GM19351 (cell line): Measurements from ENCODE around the gene KCTD3.

Source experiments
- ATAC-seq: cut with Tn5 transposase; IDR thresholded peaks from one replicate; pipeline ENCODE4 v1.9.1; 2021; ENCODE audit warnings: mild to moderate bottlenecking, moderate library complexity; ENCODE audit not compliant: unreplicated experiment

KCTD3 gene

GRCh38 chr1:215605011-215605621, 38.0 kb downstream of the KCTD3 start:
- ATAC-seq: no peak

DNA sequence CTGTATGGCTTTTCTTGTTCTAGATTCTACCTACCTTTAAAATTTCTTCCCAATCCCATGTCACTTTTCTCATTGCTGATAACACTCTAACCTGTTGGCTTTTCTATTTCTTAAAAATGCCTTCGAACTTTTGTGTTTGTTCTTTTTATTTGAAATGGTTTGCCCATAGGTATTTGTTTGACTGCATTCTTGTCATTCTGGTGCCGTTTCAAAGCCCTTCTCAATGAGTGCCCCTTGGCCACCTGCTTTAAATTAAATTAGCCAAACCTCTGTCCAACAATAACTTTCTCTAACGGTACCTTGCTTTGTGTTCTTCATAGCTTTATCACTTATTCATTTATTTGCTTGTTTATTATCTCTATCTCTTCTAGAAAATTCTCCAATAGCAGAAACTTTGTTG, 38.9 kb downstream of the KCTD3 start:
- no peak for ATAC-seq

DNA sequence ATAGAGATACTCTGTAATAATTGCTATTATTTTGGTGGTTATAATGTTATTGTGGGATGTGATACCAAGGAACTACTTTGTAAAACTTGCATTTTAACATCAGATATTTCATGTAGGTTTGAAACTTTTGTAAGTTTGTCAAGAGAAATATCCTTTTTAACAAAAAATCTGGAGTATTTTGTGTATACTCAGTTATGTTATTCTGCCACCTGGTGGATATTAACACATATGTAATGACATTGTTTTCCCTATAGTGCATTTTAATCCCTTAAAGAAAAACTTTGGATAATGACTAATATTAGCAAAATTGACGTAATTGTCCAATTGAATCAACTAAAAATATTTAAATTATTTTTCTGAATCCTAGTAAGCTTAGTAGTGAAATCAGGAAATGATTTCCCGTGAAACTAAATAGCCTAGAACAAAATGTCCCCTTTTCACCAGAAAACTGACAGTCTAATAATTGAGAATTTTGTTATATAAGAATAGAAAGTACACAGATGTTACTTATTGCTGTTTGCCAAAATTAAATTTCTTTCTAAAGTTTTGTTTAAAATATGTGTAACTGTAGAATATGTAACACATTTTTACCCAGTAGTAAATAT, 39.6 kb downstream of the KCTD3 start:
- peak; percentile 72 for ATAC-seq

DNA sequence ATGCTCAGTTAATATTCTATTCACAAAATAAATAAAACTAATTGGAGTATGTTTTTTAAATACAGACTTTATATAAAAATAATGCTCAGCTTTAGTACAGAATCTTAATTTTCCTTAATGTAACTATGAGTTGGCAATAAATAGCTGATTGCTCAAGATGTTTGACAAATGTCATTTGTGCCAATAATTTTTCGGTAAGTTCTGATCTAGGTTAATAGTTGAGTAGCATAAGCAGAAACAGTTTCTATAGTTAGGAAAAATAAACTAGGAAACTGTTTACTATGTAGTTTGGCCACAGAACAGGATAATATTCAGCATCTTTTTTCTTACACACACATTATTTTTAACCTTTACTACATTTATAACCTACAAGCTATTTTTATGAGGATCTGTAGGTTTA, 40.3 kb downstream of the KCTD3 start:
- no peak for ATAC-seq

GRCh38 chr1:215608646-215609045, 41.5 kb downstream of the KCTD3 start:
- no peak for ATAC-seq

GRCh38 chr1:215612391-215612790, 45.3 kb downstream of the KCTD3 start:
- no peak for ATAC-seq

GRCh38 chr1:215617979-215618378, 50.9 kb downstream of the KCTD3 start:
- ATAC-seq: peak; percentile 60

- no peak for ATAC-seq
These were observed 56.1 kb downstream of the KCTD3 start for GRCh38 chr1:215623162-215623561.

DNA sequence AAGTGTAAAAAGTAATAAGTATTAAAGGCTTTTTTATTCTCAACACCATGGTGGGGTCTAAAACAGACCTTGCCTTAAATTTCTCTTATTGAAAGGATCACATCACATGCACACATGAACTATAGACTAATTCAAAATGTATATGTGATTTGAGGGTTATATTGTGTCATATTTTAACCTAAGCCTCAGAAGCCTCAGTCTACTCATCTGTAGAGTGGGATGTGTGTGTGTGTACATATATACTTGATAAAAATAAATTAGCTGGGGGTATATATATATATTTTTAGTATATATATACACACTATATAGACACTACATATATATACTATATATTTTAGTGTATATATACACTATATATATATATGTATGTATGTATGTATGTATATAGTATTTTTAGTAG, 58.8 kb downstream of the KCTD3 start:
- no peak for ATAC-seq

DNA sequence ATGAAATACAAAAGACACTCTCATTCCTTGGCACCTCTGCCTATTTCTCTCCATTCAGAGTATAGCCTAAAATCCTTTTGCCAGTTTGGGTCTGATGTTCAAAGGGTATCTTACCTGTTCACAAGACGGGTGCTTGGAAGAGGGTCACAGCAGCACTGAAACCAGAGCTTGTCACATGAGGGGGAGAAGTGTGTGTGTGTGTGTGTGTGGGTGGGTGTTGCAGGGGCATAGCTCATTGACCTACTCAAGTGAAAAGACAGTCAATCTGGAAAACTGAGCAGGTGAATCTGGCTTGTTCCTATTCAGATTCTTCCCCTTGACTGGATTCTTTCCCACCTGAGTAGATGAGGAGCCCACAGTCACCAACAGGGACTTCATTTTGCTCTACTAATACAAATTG, 63.9 kb downstream of the KCTD3 start:
- ATAC-seq: no peak

GRCh38 chr1:215631489-215631888, 64.4 kb downstream of the KCTD3 start:
- ATAC-seq: no peak

- no peak for ATAC-seq
These were observed 68.7 kb downstream of the KCTD3 start for GRCh38 chr1:215635827-215636226.

DNA sequence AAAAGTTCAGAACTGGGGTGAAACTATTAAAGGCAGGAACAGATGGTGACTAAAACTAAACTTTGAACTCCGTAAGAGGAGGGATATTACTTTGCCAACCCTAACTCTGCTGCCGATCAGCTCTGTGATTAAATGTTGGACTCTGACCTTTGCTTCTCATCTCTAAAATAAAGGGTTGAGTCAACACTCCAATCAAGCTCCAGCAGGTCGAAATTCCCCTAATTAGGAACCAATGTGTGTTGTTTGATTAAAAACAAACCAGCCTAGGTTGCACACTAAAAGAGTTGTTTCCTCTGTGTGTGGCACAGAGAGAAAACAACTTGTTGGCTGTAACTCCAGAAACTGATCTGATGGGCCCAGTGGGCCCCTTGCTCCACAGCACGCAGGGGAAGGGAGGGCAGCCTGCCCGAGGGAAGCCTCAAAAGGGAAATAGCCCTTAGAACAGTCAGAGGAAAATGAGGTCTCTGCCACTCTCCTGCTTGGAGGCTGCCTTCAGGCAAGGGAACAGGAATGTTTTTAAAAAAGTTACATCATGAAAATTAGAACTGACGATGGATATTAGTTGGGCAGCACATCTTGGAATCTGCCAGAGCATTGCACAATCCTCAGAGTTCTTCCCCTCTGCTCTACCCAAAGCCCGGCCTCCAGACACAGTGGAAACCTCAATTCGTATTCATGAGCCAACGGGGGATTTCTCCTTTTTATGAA, 69.3 kb downstream of the KCTD3 start:
- no peak for ATAC-seq

GRCh38 chr1:215637041-215637573, 70.0 kb downstream of the KCTD3 start:
- no peak for ATAC-seq

GRCh38 chr1:215640429-215641148, 73.5 kb downstream of the KCTD3 start:
- ATAC-seq: no peak

GRCh38 chr1:215643592-215644321, 76.7 kb downstream of the KCTD3 start:
- ATAC-seq: no peak

DNA sequence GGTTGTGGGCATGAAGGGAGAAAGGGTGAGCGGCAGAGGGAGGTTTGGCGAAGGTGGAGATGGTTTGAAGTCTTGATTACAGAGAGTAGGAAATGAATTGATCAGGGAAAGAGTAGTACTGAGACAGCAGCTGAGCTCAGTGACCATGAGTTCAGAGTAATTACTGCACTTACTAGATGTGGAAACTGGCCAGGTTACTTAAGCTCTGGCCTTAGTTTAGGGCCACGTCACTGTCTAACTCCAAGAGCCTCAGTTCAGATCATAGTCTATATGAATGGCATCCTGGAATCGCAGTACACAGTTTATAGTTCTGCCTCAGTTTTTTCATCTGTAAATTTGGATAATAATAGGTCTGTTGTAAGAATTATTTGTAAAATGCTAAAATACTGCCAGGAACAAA, 78.1 kb downstream of the KCTD3 start:
- ATAC-seq: no peak

DNA sequence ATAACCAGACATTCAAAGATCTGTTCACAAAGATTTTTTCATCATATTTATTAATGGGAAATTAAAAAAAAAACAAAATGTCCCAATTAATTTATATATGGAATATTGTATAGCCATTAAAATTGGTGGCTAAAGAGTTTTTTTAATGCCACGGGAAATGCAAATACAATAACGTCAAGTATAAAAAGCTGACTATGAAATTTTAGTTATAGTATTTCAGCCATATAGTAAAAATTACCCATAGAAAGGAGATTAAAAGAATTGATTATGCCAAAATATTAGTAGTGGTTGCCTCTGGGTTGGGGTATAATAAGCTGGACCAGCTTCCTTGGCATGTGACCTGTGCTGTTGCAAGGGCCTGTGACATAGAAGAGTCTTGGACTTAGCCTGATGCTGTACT, 78.8 kb downstream of the KCTD3 start:
- no peak for ATAC-seq

GRCh38 chr1:215647738-215648137, 80.6 kb downstream of the KCTD3 start:
- no peak for ATAC-seq

- ATAC-seq: no peak
These were observed 81.9 kb downstream of the KCTD3 start for GRCh38 chr1:215648957-215649356.
